Dendritic cell treated with granulocyte-macrophage colony-stimulating factor and Interleukin-4, amounts not matched to agents 40 ng/mL and 50 ng/mL, for 4 days (primary cell): Measurements from ENCODE around the gene ADGB.
"Not testable (repeated sequence)": the region's sequence is repeated elsewhere in the genome, so short reads cannot be mapped to it uniquely, and the experiment has no call there.

Experiments
- H3K27ac Mint-ChIP-seq: one replicate; pipeline ENCODE4 v1.8.0; 2022; ENCODE audit warnings: mild to moderate bottlenecking, mixed read lengths
- H3K27me3 Mint-ChIP-seq: one replicate; pipeline ENCODE4 v1.8.0; 2022; ENCODE audit warnings: mild to moderate bottlenecking, mixed read lengths
- H3K36me3 Mint-ChIP-seq: one replicate; pipeline ENCODE4 v1.8.0; 2022; ENCODE audit warnings: low read depth, mixed read lengths
- H3K4me1 Mint-ChIP-seq: one replicate; pipeline ENCODE4 v1.8.0; 2022; ENCODE audit warnings: low read depth, mixed read lengths
- H3K4me3 Mint-ChIP-seq: one replicate; pipeline ENCODE4 v1.8.0; 2022; ENCODE audit warnings: mild to moderate bottlenecking, moderate library complexity, mixed read lengths
- H3K9me3 Mint-ChIP-seq: one replicate; pipeline ENCODE4 v1.8.0; 2022; ENCODE audit warnings: mixed read lengths
- intact Hi-C: fragments of 100-400 bp; cut with micrococcal nuclease; formaldehyde crosslinking; loops from one replicate; pipeline ENCODE4 v1.15.0; 2022

The ADGB gene

GRCh38 chr6:146598772-146599405 lies at the start of gene ADGB:
ADGB (plus strand) TSS chr6:146598972; CDS start chr6:146599041, 69 bp downstream.
- intact Hi-C loops: loop anchor here (5.0 to 10.0 kb wide), 2 partner anchors 52 to 634 kb away; partner anchors contain the start of gene SHPRH
- H3K9me3 Mint-ChIP-seq: no peaks in the 10 kb centered on the region
- H3K4me3 Mint-ChIP-seq: peak within 1 kb of the TSS; percentile 87
- H3K4me1 Mint-ChIP-seq: peaks cover 43% of the 10 kb centered on the region
- H3K27ac Mint-ChIP-seq: peak within 1 kb of the TSS; percentile 80
- no peaks in the 10 kb centered on the region for H3K27me3 Mint-ChIP-seq
- peaks cover 7% of the 10 kb centered on the region for H3K36me3 Mint-ChIP-seq

DNA sequence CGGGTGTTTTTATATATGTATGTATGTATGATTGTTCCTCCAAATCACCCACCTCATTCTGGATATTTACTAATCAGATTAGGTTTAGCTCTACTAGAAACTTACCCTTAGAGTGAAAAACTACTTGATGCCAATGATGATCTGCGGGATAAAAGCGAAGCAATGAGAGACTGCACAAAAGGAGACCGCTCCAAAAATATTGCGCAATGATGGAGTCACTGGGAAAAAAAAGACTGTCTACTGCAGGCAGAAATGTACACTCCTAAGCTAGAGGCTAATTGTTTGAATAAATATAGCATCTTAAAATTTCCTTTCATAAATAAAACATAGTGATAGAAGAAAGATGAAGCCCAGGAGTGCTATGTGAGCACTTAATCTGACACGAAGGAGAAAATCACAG lies 47.9 kb upstream of the ADGB start:
- Mint-ChIP-seq H3K36me3 (peaks cover 70% of the 10 kb centered on the region), H3K27ac (peak overlapping the region; percentile 33), H3K4me3 (no peak overlapping the region), H3K9me3 (no peaks in the 10 kb centered on the region), H3K4me1 (peaks cover 58% of the 10 kb centered on the region), H3K27me3 (no peaks in the 10 kb centered on the region)
- intact Hi-C loops: no loop called here

DNA sequence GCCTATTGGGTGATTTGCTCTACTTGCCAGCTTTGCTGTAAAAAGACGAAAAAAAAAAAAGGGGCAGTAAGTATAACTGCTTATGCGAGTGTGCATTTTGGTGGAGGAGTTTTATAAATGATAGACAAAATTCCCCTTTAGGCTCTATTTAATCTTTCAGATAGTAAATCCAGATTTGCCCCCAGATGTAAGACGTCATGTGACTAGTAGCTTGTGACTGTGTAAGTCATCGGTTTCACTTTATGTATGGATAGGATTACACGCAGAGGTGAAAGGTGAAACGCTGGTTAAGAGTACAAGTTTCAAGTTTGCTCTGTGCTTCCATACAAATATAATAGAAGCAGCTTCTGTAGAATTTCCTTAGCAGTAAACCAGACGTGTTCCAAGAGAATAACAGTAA lies 47.2 kb upstream of the ADGB start:
- intact Hi-C loops: no loop called here

GRCh38 chr6:146553377-146554135 lies 45.2 kb upstream of the ADGB start:
- Mint-ChIP-seq H3K9me3 (no peaks in the 10 kb centered on the region), H3K27me3 (no peaks in the 10 kb centered on the region), H3K36me3 (peaks cover 73% of the 10 kb centered on the region), H3K27ac (peak overlapping the region; percentile 43), H3K4me1 (peaks cover 50% of the 10 kb centered on the region), H3K4me3 (no peak overlapping the region)
- intact Hi-C loops: no loop called here

More for the DNA sequence above, 47.2 kb upstream of the ADGB start:
- H3K9me3 Mint-ChIP-seq: no peaks in the 10 kb centered on the region
- H3K36me3 Mint-ChIP-seq: peaks cover 76% of the 10 kb centered on the region
- peak overlapping the region; percentile 13 for H3K4me3 Mint-ChIP-seq
- peak overlapping the region; percentile 33 for H3K27ac Mint-ChIP-seq
- peaks cover 58% of the 10 kb centered on the region for H3K4me1 Mint-ChIP-seq
- no peaks in the 10 kb centered on the region for H3K27me3 Mint-ChIP-seq

DNA sequence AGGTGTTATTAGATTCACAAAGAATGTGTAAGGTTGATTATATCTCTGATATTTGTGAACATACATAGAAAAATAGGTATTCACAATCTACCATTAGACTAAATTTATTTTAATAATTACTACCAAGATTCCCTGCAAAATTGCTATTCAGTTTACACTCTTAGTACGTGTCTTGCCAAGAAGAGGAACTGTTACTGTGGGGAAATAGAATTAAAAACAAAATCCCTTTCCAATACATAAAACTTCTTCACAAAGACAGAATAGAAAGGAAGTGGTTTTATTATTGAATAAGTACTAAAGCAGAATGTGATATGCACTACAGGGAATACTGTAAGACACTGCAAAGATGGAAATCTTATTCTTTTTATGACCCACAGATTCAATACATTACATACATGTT lies 38.2 kb upstream of the ADGB start:
- intact Hi-C loops: no loop called here
- H3K27ac Mint-ChIP-seq: no peak overlapping the region
- H3K9me3 Mint-ChIP-seq: no peaks in the 10 kb centered on the region
- no peak overlapping the region for H3K4me3 Mint-ChIP-seq
- H3K4me1 Mint-ChIP-seq: peaks cover 16% of the 10 kb centered on the region
- H3K36me3 Mint-ChIP-seq: peaks cover 17% of the 10 kb centered on the region
- H3K27me3 Mint-ChIP-seq: no peaks in the 10 kb centered on the region

DNA sequence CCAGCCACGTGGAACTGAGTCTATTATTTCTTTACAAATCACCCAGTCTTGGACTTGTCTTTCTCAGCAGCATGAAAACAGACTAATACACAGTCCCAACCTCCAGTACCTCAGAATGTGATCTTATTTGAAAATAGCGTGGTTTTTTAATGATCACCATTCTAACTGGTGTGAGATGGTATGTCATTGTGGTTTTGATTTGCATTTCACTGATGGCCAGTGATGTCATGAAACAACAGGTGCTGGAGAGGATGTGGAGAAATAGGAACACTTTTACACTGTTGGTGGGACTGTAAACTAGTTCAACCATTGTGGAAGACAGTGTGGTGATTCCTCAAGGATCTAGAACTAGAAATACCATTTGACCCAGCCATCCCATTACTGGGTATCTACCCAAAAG lies 32.1 kb upstream of the ADGB start:
- intact Hi-C loops, H3K4me3 Mint-ChIP-seq, H3K27me3 Mint-ChIP-seq, H3K36me3 Mint-ChIP-seq, H3K27ac Mint-ChIP-seq: not testable (repeated sequence)
- H3K4me1 Mint-ChIP-seq: peaks cover 30% of the 10 kb centered on the region
- H3K9me3 Mint-ChIP-seq: peaks cover 11% of the 10 kb centered on the region

- peaks cover 11% of the 10 kb centered on the region for H3K9me3 Mint-ChIP-seq
- intact Hi-C loops, H3K4me3 Mint-ChIP-seq, H3K36me3 Mint-ChIP-seq, H3K27me3 Mint-ChIP-seq: not testable (repeated sequence)
- H3K4me1 Mint-ChIP-seq: peaks cover 37% of the 10 kb centered on the region
- H3K27ac Mint-ChIP-seq: peak overlapping the region; percentile 5
Observed at GRCh38 chr6:146568619-146569018, 30.2 kb upstream of the ADGB start.

DNA sequence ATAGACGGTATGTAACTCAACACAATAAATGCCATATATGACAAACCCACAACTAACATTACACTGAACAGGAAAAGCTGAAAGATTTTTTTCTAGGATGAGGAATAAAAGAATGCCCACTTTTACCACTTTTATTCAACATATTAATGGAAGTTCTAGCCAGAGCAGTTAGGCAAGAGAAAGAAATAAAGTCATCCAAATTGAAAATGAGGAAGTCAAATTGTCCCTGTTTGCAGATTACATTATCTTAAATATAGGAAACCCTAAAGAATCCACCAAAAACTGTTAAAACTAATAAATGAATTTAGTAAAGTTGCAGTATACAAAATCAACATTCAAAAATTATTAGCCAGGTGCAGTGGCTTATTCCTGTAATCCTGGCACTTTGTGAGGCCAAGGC lies 24.6 kb upstream of the ADGB start:
- Mint-ChIP-seq H3K36me3 (no peaks in the 10 kb centered on the region), H3K27ac (no peak overlapping the region), H3K9me3 (no peaks in the 10 kb centered on the region), H3K4me3 (no peak overlapping the region), H3K27me3 (no peaks in the 10 kb centered on the region), H3K4me1 (peaks cover 20% of the 10 kb centered on the region)
- intact Hi-C loops: no loop called here

DNA sequence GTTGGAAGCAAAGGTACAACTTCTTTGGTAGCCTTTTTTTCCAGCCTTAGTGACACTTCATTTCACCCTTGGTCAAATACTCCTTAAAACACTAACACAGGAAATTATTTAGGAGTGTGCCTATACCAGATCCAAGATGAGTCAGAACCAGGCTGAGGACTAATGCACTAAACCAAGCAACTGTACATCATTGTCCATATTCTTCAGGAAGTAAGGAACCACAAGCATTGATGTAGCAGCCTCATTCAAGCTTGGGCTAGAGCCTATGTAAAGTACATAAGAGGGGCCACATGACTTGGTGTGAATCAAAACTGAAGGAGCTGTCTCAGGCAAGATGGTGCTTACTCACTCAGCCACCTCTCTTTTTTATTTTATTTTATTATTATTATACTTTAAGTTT lies 20.7 kb upstream of the ADGB start:
- peaks cover 31% of the 10 kb centered on the region for H3K4me1 Mint-ChIP-seq
- H3K36me3 Mint-ChIP-seq: no peaks in the 10 kb centered on the region
- intact Hi-C loops: no loop called here
- no peaks in the 10 kb centered on the region for H3K9me3 Mint-ChIP-seq
- no peak overlapping the region for H3K4me3 Mint-ChIP-seq
- H3K27me3 Mint-ChIP-seq: no peaks in the 10 kb centered on the region
- no peak overlapping the region for H3K27ac Mint-ChIP-seq

- no peak overlapping the region for H3K27ac Mint-ChIP-seq
- H3K27me3 Mint-ChIP-seq: no peaks in the 10 kb centered on the region
- intact Hi-C loops: loop anchor here (5.0 kb wide), 1 partner anchor 35 kb away; no protein-coding TSS in a partner anchor
- peaks cover 36% of the 10 kb centered on the region for H3K4me1 Mint-ChIP-seq
- no peaks in the 10 kb centered on the region for H3K36me3 Mint-ChIP-seq
- no peaks in the 10 kb centered on the region for H3K9me3 Mint-ChIP-seq
- H3K4me3 Mint-ChIP-seq: no peak overlapping the region
Observed at GRCh38 chr6:146581968-146582367, 16.8 kb upstream of the ADGB start.

- Mint-ChIP-seq H3K27ac (no peak overlapping the region), H3K4me1 (peaks cover 36% of the 10 kb centered on the region), H3K36me3 (no peaks in the 10 kb centered on the region), H3K27me3 (no peaks in the 10 kb centered on the region), H3K4me3 (no peak overlapping the region), H3K9me3 (no peaks in the 10 kb centered on the region)
- intact Hi-C loops: loop anchor here (5.0 kb wide), 1 partner anchor 36 kb away; no protein-coding TSS in a partner anchor
Observed at GRCh38 chr6:146582857-146583256, 15.9 kb upstream of the ADGB start.

DNA sequence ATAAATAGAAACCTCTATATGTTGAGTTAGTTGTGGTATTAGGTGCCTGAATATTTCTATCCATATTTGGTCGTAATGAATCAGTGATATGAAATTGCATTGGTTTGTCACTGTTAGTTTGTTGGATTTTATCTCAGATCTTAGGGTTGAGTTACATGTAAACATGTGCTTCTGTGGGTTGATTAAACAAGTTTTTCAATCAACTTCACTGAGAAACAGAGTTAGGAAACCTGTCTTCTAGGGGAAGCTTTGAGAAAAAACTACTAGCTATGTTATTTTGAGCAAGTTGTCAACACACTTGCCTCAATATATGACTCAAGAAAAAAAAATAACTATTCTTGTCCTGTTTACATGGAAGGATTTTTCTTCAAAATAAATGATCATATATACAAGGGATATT lies 14.8 kb upstream of the ADGB start:
- intact Hi-C loops: loop anchor here (5.0 kb wide), 1 partner anchor 37 kb away; no protein-coding TSS in a partner anchor
- H3K4me3 Mint-ChIP-seq: no peak overlapping the region
- no peaks in the 10 kb centered on the region for H3K9me3 Mint-ChIP-seq
- no peaks in the 10 kb centered on the region for H3K27me3 Mint-ChIP-seq
- peaks cover 36% of the 10 kb centered on the region for H3K4me1 Mint-ChIP-seq
- H3K27ac Mint-ChIP-seq: no peak overlapping the region
- no peaks in the 10 kb centered on the region for H3K36me3 Mint-ChIP-seq

- Mint-ChIP-seq H3K4me3 (no peak overlapping the region), H3K4me1 (peaks cover 28% of the 10 kb centered on the region), H3K9me3 (no peaks in the 10 kb centered on the region), H3K27me3 (no peaks in the 10 kb centered on the region), H3K36me3 (no peaks in the 10 kb centered on the region), H3K27ac (no peak overlapping the region)
- intact Hi-C loops: no loop called here
Observed at GRCh38 chr6:146587459-146587858, 11.3 kb upstream of the ADGB start.

DNA sequence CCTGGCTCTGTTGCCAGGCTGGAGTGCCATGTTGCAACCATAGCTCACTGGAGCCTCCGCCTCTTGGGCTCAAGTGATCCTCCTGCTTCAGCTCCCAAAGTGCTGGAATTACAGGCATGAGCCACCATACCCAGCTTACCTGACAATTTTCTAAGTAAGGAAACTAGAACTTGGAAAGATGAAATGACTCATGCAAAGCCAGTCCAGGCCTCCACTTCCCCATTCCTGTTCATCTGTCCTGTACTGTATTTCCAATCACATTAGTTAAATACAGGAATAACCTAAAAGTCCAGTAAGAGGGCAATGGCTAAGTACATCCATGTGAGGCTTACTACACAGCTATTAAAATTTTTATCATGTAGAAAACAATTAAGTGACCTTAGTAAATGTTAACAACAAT lies 8.3 kb upstream of the ADGB start:
- H3K36me3 Mint-ChIP-seq: no peaks in the 10 kb centered on the region
- no peak overlapping the region for H3K4me3 Mint-ChIP-seq
- no peaks in the 10 kb centered on the region for H3K27me3 Mint-ChIP-seq
- H3K9me3 Mint-ChIP-seq: no peaks in the 10 kb centered on the region
- H3K4me1 Mint-ChIP-seq: peaks cover 39% of the 10 kb centered on the region
- peak overlapping the region; percentile 77 for H3K27ac Mint-ChIP-seq
- intact Hi-C loops: loop anchor here (10.0 kb wide), 1 partner anchor 626 kb away; the partner anchor contains the start of gene SHPRH
